Ascending aorta (tissue), 2 donors: Measurements from ENCODE around the gene CACNA1B. TPM values are rescaled to one million over a fixed set of nuclear protein-coding genes. Genes with fewer than 3 reads are reported as not detected.

Experiments used
- DNase-seq, 2 donors: peaks; one replicate each; pipeline ENCODE4 v3.0.0-alpha.2; 2019; ENCODE audit warnings: low spot score in 2 of 2
- H3K27ac ChIP-seq, 2 donors: fragments of 200-600 bp; sonication (generic); one replicate each; pipeline ENCODE4 v1.5.1; 2016 to 2017; ENCODE audit warnings: mild to moderate bottlenecking in 1 of 2
- H3K27me3 ChIP-seq: fragments of 200-600 bp; sonication (generic); one replicate; pipeline ENCODE4 v1.5.1; 2017
- H3K36me3 ChIP-seq, 2 donors: fragments of 200-600 bp; sonication (generic); one replicate each; pipeline ENCODE4 v1.5.1; 2016
- H3K4me1 ChIP-seq, 2 donors: fragments of 200-600 bp; sonication (generic); one replicate each; pipeline ENCODE4 v1.5.1; 2016 to 2017; ENCODE audit warnings: mild to moderate bottlenecking in 1 of 2
- H3K4me3 ChIP-seq, 2 donors: fragments of 200-600 bp; sonication (generic); one replicate each; pipeline ENCODE4 v1.5.1; 2016 to 2017; ENCODE audit warnings: mild to moderate bottlenecking in 1 of 2
- H3K9me3 ChIP-seq, 2 donors: fragments of 200-600 bp; sonication (generic); one replicate each; pipeline ENCODE4 v1.5.1; 2016
- CTCF ChIP-seq, 3 experiments: fragments of 200-600 bp in 2 of 3; fragments of 450-650 bp in 1 of 3; sonication (generic) in 2 of 3; IDR thresholded peaks; one replicate each; pipeline ENCODE4 v1.5.1; 2016 to 2019; ENCODE audit warnings: antibody characterized with exemption in 3 of 3, mild to moderate bottlenecking in 1 of 3, moderate library complexity in 1 of 3
- intact Hi-C: fragments of 100-400 bp; cut with DNase I; formaldehyde crosslinking; loops from one replicate; pipeline ENCODE4 v1.15.1; 2023
- total RNA-seq: library from RNA; depleted of rRNA; stranded (reverse); fragments of >200 nt; gene quantifications from one replicate; pipeline ENCODE4 v1.1.0, GENCODE V29; 2016

Gene CACNA1B
- total RNA-seq, 1 donor from 2014 or later: not detected

GRCh38 chr9:137956039-137956438 lies 78.5 kb downstream of the CACNA1B start:
- no peak for DNase-seq
- no peaks in the 10 kb centered on the region for H3K9me3 ChIP-seq
- no peak overlapping the region for H3K27ac ChIP-seq
- H3K36me3 ChIP-seq: no peaks in the 10 kb centered on the region
- H3K4me1 ChIP-seq: no peaks in the 10 kb centered on the region
- intact Hi-C loops: no loop called here
- no peaks in the 10 kb centered on the region for H3K27me3 ChIP-seq
- no peak for TF ChIP-seq CTCF (IDR thresholded peaks at IDR 0.05)
- no peak overlapping the region for H3K4me3 ChIP-seq

- no peak overlapping the region for H3K27ac ChIP-seq
- H3K4me1 ChIP-seq: no peaks in the 10 kb centered on the region
- DNase-seq: no peak
- H3K36me3 ChIP-seq: no peaks in the 10 kb centered on the region
- intact Hi-C loops: no loop called here
- no peak for TF ChIP-seq CTCF (IDR thresholded peaks at IDR 0.05)
- no peaks in the 10 kb centered on the region for H3K27me3 ChIP-seq
- no peaks in the 10 kb centered on the region for H3K9me3 ChIP-seq
- no peak overlapping the region for H3K4me3 ChIP-seq
These were observed 79.3 kb downstream of the CACNA1B start for GRCh38 chr9:137956688-137957385.

DNA sequence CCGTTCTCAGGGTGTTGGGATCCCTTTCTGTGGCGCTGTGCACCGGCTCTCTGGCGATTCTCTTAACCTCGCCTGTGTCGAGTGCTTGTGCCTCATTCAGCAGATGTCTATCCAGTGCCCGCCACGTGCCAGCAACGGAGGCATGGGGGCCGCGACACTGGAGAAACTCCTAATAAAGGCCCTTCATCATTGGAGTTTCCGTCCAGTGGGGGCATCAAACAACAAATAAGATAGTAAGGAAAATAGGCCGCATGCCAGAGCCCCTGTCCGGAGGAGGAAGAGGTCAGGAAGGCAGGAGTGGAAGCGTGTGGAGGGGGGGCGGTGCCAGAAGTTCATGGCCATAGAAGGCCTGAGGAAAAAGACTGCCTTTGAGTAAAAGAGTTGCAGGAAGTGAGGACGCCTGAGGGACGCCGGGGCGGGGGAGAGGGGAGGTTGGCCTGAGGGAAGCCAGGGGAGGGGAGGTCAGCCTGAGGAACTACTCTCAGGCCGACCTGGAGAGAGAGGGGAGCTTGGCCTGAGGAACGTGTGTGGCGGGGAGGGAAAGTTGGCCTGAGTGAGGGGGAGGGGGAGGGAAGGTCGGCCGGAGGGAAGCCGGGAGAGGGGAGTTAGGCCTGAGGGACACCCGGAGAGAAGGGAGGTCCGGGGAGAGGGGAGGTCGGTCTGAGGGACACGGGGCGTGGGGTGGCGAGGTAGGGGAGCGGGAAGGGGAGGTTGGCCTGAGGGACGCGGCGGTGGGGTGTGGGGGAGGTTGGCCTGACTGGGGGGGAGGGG lies 82.2 kb downstream of the CACNA1B start:
- Histone ChIP-seq H3K27ac (no peak overlapping the region), H3K27me3 (no peaks in the 10 kb centered on the region), H3K4me3 (no peak overlapping the region), H3K4me1 (no peaks in the 10 kb centered on the region), H3K9me3 (no peaks in the 10 kb centered on the region), H3K36me3 (no peaks in the 10 kb centered on the region)
- no peak for DNase-seq
- intact Hi-C loops: no loop called here
- no peak for TF ChIP-seq CTCF (IDR thresholded peaks at IDR 0.05)

DNA sequence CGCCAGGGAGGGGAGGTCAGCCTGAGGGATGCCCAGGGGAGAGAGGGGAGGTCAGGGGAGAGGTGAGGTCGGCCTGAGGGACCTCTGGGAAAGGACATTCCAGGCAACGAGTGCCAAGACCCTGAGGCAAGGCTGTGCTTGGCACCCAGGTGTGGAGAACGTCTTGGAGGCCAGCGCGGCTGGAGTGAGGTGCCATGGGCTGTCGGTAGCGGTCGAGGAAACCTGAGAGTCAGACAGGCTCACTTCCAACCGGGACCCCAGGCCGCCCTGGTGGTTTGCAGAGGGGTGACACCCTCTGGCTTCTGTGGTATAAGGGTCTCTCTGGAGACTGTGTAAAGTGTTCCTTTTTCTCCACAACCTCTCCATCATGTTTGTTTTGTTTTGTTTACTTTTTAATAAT lies 82.9 kb downstream of the CACNA1B start:
- DNase-seq: no peak
- no peaks in the 10 kb centered on the region for H3K27me3 ChIP-seq
- H3K36me3 ChIP-seq: no peaks in the 10 kb centered on the region
- H3K27ac ChIP-seq: no peak overlapping the region
- H3K4me3 ChIP-seq: no peak overlapping the region
- TF ChIP-seq CTCF (IDR thresholded peaks at IDR 0.05): no peak
- intact Hi-C loops: no loop called here
- H3K9me3 ChIP-seq: no peaks in the 10 kb centered on the region
- no peaks in the 10 kb centered on the region for H3K4me1 ChIP-seq

- no peak for TF ChIP-seq CTCF (IDR thresholded peaks at IDR 0.05)
- no peak overlapping the region for H3K27ac ChIP-seq
- H3K27me3 ChIP-seq: no peaks in the 10 kb centered on the region
- no peaks in the 10 kb centered on the region for H3K36me3 ChIP-seq
- DNase-seq: no peak
- intact Hi-C loops: no loop called here
- no peaks in the 10 kb centered on the region for H3K4me1 ChIP-seq
- H3K4me3 ChIP-seq: no peak overlapping the region
- no peaks in the 10 kb centered on the region for H3K9me3 ChIP-seq
These were observed 85.9 kb downstream of the CACNA1B start for GRCh38 chr9:137963525-137963924.
